Sciatic nerve (tissue), 2 donors: ENCODE measurements around the gene FAM209A. TPM values are rescaled to one million over a fixed set of nuclear protein-coding genes. Genes with fewer than 3 reads are reported as not detected.
A peak's percentile ranks its signal among the peaks of the same experiment; 100 is the strongest.
"Not testable (repeated sequence)": the region's sequence is repeated elsewhere in the genome, so short reads cannot be mapped to it uniquely, and the experiment has no call there.

ENCODE experiments used
- ATAC-seq: fragments of 200-7000 bp; cut with Tn5 transposase; one replicate; pipeline ENCODE4 v1.9.1; 2020; ENCODE audit warnings: mild to moderate bottlenecking, moderate library complexity
- DNase-seq: peaks from one replicate; pipeline ENCODE4 v3.0.0-alpha.2; 2020; ENCODE audit warnings: low spot score
- intact Hi-C: fragments of 100-400 bp; cut with DNase I; formaldehyde crosslinking; loops from one replicate; pipeline ENCODE4 v1.14.2; 2022
- total RNA-seq: library from RNA; stranded (reverse); fragmentation: NEBNext Ultra II Directional; extraction: Animal tissue kit (Norgen Biotek cat#: 25700); gene quantifications from one replicate; pipeline ENCODE4 v1.2.1, GENCODE V29; 2021
- donor health status: DM: no; HTN: no; CAD: no.
- donor health status: DM: no; HTN: no; CAD: no.

Gene FAM209A
- total RNA-seq, 1 donor from 2014 or later, result not detected

- no peak for ATAC-seq
- DNase-seq, result no peak
- intact Hi-C loops, result no loop called here
Observed at GRCh38 chr20:56527521-56527920, 3.0 kb downstream of the FAM209A start.

GRCh38 chr20:56532946-56533345 is 8.4 kb downstream of the FAM209A start, which contains the start of gene FAM209B:
Gene FAM209B (plus strand): TSS chr20:56533246. CDS start chr20:56533342, 96 bp downstream.
- ATAC-seq, DNase-seq, intact Hi-C loops: not testable (repeated sequence)

GRCh38 chr20:56537997-56538396 is 13.5 kb downstream of the FAM209A start:
- intact Hi-C loops, result no loop called here
- DNase-seq, result no peak
- no peak for ATAC-seq

- intact Hi-C loops, result no loop called here
- ATAC-seq (no peak), DNase-seq (no peak)
Observed at GRCh38 chr20:56540415-56540814, 15.9 kb downstream of the FAM209A start.

GRCh38 chr20:56542489-56543030 is 18.0 kb downstream of the FAM209A start:
- intact Hi-C loops, result no loop called here
- DNase-seq (no peak), ATAC-seq (no peak)

GRCh38 chr20:56551571-56551970 is 27.0 kb downstream of the FAM209A start:
- ATAC-seq (peak; percentile 24), DNase-seq (no peak)
- intact Hi-C loops, result no loop called here

- intact Hi-C loops, result no loop called here
- DNase-seq (no peak), ATAC-seq (no peak)
Observed at GRCh38 chr20:56552911-56553629, 28.5 kb downstream of the FAM209A start.

- DNase-seq, result no peak
Observed at GRCh38 chr20:56554869-56555268, 30.3 kb downstream of the FAM209A start.

GRCh38 chr20:56558968-56559367 is 34.4 kb downstream of the FAM209A start:
- intact Hi-C loops, result no loop called here
- ATAC-seq (no peak), DNase-seq (no peak)

More at GRCh38 chr20:56554869-56555268, 30.3 kb downstream of the FAM209A start:
- peak; percentile 71 for ATAC-seq
- intact Hi-C loops, result no loop called here

- ATAC-seq, intact Hi-C loops, DNase-seq: not testable (repeated sequence)
Observed at GRCh38 chr20:56564526-56564925, 40.0 kb downstream of the FAM209A start.

- DNase-seq (no peak), ATAC-seq (no peak)
- intact Hi-C loops, result no loop called here
Observed at GRCh38 chr20:56565511-56565910, 41.0 kb downstream of the FAM209A start.

GRCh38 chr20:56566621-56567020 is 42.1 kb downstream of the FAM209A start:
- intact Hi-C loops, result no loop called here
- ATAC-seq (no peak), DNase-seq (no peak)

- DNase-seq, result no peak
- no peak for ATAC-seq
- intact Hi-C loops, result no loop called here
Observed at GRCh38 chr20:56570832-56571231, 46.3 kb downstream of the FAM209A start.

GRCh38 chr20:56572172-56572571 is 47.6 kb downstream of the FAM209A start:
- intact Hi-C loops, result no loop called here
- ATAC-seq, result no peak
- DNase-seq, result no peak

- intact Hi-C loops, result no loop called here
- ATAC-seq (no peak), DNase-seq (no peak)
Observed at GRCh38 chr20:56573986-56574385, 49.4 kb downstream of the FAM209A start.

GRCh38 chr20:56574531-56575142 is 50.1 kb downstream of the FAM209A start:
- intact Hi-C loops, result no loop called here
- no peak for DNase-seq

GRCh38 chr20:56575157-56575556 is 50.6 kb downstream of the FAM209A start:
- intact Hi-C loops, result no loop called here
- ATAC-seq (no peak), DNase-seq (no peak)

More at GRCh38 chr20:56574531-56575142, 50.1 kb downstream of the FAM209A start:
- no peak for ATAC-seq
